ENCODE data around the gene TRIM17.

TRIM17 gene

DNA sequence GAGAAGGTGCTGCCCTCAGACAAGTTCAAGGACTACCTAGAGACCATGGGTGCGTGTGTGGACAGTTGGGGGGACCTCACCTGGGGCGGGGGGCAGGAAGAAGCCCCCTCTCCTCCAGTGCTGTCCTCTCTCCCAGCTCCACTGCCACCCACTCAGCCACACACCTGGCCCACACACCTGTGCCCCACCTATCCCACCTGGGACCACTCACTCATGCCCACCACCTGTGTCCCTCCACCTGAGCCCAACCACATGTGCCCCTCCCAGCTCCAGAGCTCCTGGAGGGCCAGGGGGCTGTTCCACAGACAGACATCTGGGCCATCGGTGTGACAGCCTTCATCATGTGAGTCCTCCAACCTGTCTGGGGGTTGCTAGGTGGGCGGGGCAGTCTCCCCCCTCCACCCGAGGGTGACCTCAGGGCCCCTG lies 39.0 kb downstream of the TRIM17 start:
- no peaks in the 10 kb centered on the region for H3K36me3 ChIP-seq (ENCODE audit: control insufficient read depth in 2 of 2, insufficient read depth in 1 of 2, low read length in 2 of 2)
- H3K27ac ChIP-seq (ENCODE audit: extremely low read depth, low read depth, low read length), result no peak overlapping the region; the same call in 1 of the 2 replicates
- POLR2A ChIA-PET, result interaction anchor here (1.6 kb wide), 1 partner anchor 80 kb away, joined by 4 read pairs; a partner anchor contains a TSS
- CTCF ChIA-PET, result interaction anchor here (0.6 to 0.9 kb wide), 4 partner anchors 87 to 1932 kb away, joined by 3 read pairs; no protein-coding TSS in a partner anchor
- H3K4me3 ChIP-seq (ENCODE audit: low read depth, low read length), result peak overlapping the region; percentile 37
- no peaks in the 10 kb centered on the region for H3K9me3 ChIP-seq (ENCODE audit: control insufficient read depth, insufficient read depth, low read depth, low read length)
- peaks cover 3% of the 10 kb centered on the region; the same call in 1 of the 2 replicates for H3K4me1 ChIP-seq (ENCODE audit: control insufficient read depth, insufficient read depth, low read length)
- peak; percentile 72; the same call in 1 of the 2 replicates for TF ChIP-seq KLF1 (tag by site-specific recombination; IDR thresholded peaks at IDR 0.05)
- TF ChIP-seq KLF16 (tag by site-specific recombination; IDR thresholded peaks at IDR 0.05), result no peak
- no peak for TF ChIP-seq KLF10 (tag by site-specific recombination; IDR thresholded peaks at IDR 0.05)
- no peak for TF ChIP-seq PRDM2 (tag by site-specific recombination; IDR thresholded peaks at IDR 0.05; ENCODE audit: borderline replicate concordance)
- no peak for TF ChIP-seq ZNF600 (tag by site-specific recombination; IDR thresholded peaks at IDR 0.05)
- no peak for TF ChIP-seq ZNF404 (tag by site-specific recombination; IDR thresholded peaks at IDR 0.05)
- no peak for TF ChIP-seq MZF1 (tag by site-specific recombination; IDR thresholded peaks at IDR 0.05; ENCODE audit: borderline replicate concordance)
- no peak for TF ChIP-seq ZNF529 (tag by site-specific recombination; IDR thresholded peaks at IDR 0.05; ENCODE audit: insufficient replicate concordance)
- no peak for TF ChIP-seq ZNF324 (tag by site-specific recombination; IDR thresholded peaks at IDR 0.05)
- no peak for TF ChIP-seq SCRT1 (tag by site-specific recombination; IDR thresholded peaks at IDR 0.05; ENCODE audit: borderline replicate concordance)
- TF ChIP-seq, protein P1, sequence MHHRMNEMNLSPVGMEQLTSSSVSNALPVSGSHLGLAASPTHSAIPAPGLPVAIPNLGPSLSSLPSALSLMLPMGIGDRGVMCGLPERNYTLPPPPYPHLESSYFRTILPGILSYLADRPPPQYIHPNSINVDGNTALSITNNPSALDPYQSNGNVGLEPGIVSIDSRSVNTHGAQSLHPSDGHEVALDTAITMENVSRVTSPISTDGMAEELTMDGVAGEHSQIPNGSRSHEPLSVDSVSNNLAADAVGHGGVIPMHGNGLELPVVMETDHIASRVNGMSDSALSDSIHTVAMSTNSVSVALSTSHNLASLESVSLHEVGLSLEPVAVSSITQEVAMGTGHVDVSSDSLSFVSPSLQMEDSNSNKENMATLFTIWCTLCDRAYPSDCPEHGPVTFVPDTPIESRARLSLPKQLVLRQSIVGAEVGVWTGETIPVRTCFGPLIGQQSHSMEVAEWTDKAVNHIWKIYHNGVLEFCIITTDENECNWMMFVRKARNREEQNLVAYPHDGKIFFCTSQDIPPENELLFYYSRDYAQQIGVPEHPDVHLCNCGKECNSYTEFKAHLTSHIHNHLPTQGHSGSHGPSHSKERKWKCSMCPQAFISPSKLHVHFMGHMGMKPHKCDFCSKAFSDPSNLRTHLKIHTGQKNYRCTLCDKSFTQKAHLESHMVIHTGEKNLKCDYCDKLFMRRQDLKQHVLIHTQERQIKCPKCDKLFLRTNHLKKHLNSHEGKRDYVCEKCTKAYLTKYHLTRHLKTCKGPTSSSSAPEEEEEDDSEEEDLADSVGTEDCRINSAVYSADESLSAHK (tag by site-specific recombination; IDR thresholded peaks at IDR 0.05), result no peak
- no peak for TF ChIP-seq ZNF664 (tag by site-specific recombination; IDR thresholded peaks at IDR 0.05)
- TF ChIP-seq SCRT2 (tag by site-specific recombination; IDR thresholded peaks at IDR 0.05), result 0 out of 2 replicates have a peak, but pooled peaks have one; percentile 40
- TF ChIP-seq KLF8 (tag by site-specific recombination; IDR thresholded peaks at IDR 0.05), result peak; percentile 69; the same call in 1 of the 2 replicates
- 0 out of 2 replicates have a peak, but pooled peaks have one; percentile 69 for TF ChIP-seq EGR2 (tag by site-specific recombination; IDR thresholded peaks at IDR 0.05; ENCODE audit: low read depth)
- no peak for TF ChIP-seq INSM2 (tag by site-specific recombination; IDR thresholded peaks at IDR 0.05)
- TF ChIP-seq REPIN1 (tag by site-specific recombination; IDR thresholded peaks at IDR 0.05; ENCODE audit: low read depth), result no peak
- TF ChIP-seq ZNF37A (tag by site-specific recombination; IDR thresholded peaks at IDR 0.05), result no peak
- no peak for TF ChIP-seq ZNF416 (tag by site-specific recombination; IDR thresholded peaks at IDR 0.05)
- TF ChIP-seq ZNF830 (tag by site-specific recombination; IDR thresholded peaks at IDR 0.05; ENCODE audit: low read depth), result no peak
- TF ChIP-seq ZNF184 (tag by site-specific recombination; IDR thresholded peaks at IDR 0.05), result no peak
- TF ChIP-seq ZNF768 (tag by site-specific recombination; IDR thresholded peaks at IDR 0.05), result no peak
- TF ChIP-seq ZNF280C (tag by site-specific recombination; IDR thresholded peaks at IDR 0.05), result no peak
- peak; percentile 74 for TF ChIP-seq GLIS2 (tag by site-specific recombination; IDR thresholded peaks at IDR 0.05)
- no peak for TF ChIP-seq ZNF549 (tag by site-specific recombination; IDR thresholded peaks at IDR 0.05)
- TF ChIP-seq, protein P2, sequence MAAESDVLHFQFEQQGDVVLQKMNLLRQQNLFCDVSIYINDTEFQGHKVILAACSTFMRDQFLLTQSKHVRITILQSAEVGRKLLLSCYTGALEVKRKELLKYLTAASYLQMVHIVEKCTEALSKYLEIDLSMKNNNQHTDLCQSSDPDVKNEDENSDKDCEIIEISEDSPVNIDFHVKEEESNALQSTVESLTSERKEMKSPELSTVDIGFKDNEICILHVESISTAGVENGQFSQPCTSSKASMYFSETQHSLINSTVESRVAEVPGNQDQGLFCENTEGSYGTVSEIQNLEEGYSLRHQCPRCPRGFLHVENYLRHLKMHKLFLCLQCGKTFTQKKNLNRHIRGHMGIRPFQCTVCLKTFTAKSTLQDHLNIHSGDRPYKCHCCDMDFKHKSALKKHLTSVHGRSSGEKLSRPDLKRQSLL (tag by site-specific recombination; IDR thresholded peaks at IDR 0.05), result no peak

All from HEK293 (cell line).